HG02870 (cell line): Measurements from ENCODE around the gene SLC38A6.

Experiments
- ATAC-seq: cut with Tn5 transposase; IDR thresholded peaks from one replicate; pipeline ENCODE4 v1.9.1; 2021; ENCODE audit warnings: mild to moderate bottlenecking, moderate library complexity; ENCODE audit not compliant: unreplicated experiment

The SLC38A6 gene

DNA sequence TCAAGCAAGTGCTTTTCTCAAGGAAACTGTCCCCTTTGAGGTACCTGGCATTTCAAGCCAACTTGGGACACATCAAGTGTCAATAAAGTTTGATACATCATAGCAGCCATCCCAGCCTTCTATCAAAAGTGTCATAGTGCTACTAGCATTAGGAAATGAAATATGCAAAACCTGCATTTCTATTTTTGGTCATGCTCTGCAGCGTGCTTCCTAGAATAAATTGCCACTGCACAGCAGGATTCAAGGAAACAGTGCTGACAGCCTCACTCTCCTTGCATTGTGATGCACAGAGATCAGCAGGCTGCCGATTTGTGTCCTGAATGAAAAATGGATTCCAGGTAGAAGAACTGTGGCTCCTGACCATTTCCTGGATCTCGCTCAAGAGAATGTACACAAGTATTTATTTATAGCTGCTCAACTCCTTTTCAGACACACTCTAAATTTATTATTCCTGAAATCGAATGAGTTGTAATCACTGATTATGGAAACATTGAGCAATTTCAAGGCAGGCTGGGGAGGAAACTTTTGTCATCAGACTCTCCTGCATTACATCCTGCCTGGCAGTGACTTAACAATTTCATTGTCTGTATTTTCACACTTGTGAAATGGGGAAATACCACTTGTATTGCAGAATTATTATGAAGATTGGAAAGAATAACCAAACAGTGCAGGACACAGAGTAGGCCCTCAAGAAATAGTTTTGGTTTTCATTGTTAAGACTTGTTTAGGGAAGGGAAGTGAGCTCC, 120.9 kb downstream of the SLC38A6 start:
- ATAC-seq = no peak
